Breast epithelium (tissue), 3 donors: ENCODE data around the gene NMD3.

Source experiments
- POLR2A ChIP-seq: fragments of 450-650 bp; IDR thresholded peaks from one replicate; pipeline ENCODE4 v1.6.1; 2016; ENCODE audit warnings: antibody characterized with exemption, mild to moderate bottlenecking, moderate library complexity
- POLR2AphosphoS5 ChIP-seq, 3 donors: sonication (generic); formaldehyde crosslinking; IDR thresholded peaks; one replicate each; pipeline ENCODE4 v1.6.1; 2017; ENCODE audit warnings: antibody characterized with exemption in 3 of 3
- TF ChIP-seq, protein P1 (sequence below), 3 donors: fragments of 450-650 bp; IDR thresholded peaks; one replicate each; pipeline ENCODE4 v1.5.1; 2016 to 2017; ENCODE audit warnings: antibody characterized with exemption in 3 of 3, mild to moderate bottlenecking in 3 of 3, moderate library complexity in 3 of 3

GRCh38 chr3:161236240-161236639 lies 15.1 kb downstream of the NMD3 start:
- TF ChIP-seq POLR2AphosphoS5 (IDR thresholded peaks at IDR 0.05) (no peak), POLR2A (no peak)
- TF ChIP-seq, protein P1, sequence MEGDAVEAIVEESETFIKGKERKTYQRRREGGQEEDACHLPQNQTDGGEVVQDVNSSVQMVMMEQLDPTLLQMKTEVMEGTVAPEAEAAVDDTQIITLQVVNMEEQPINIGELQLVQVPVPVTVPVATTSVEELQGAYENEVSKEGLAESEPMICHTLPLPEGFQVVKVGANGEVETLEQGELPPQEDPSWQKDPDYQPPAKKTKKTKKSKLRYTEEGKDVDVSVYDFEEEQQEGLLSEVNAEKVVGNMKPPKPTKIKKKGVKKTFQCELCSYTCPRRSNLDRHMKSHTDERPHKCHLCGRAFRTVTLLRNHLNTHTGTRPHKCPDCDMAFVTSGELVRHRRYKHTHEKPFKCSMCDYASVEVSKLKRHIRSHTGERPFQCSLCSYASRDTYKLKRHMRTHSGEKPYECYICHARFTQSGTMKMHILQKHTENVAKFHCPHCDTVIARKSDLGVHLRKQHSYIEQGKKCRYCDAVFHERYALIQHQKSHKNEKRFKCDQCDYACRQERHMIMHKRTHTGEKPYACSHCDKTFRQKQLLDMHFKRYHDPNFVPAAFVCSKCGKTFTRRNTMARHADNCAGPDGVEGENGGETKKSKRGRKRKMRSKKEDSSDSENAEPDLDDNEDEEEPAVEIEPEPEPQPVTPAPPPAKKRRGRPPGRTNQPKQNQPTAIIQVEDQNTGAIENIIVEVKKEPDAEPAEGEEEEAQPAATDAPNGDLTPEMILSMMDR (IDR thresholded peaks at IDR 0.05), result no peak
